Neural cell (in vitro differentiated cells): ENCODE results near the gene PCSK7. TPM values are rescaled to one million over a fixed set of nuclear protein-coding genes. Genes with fewer than 3 reads are reported as not detected.
A peak's percentile ranks its signal among the peaks of the same experiment; 100 is the strongest.

ENCODE experiments used
- H2AFZ ChIP-seq: fragments of 200-600, 300-800 bp; sonication (generic), shearing (Covaris generic); 2 replicates; pipeline ENCODE4 v1.6.0; 2014; ENCODE audit warnings: low read depth, mild to moderate bottlenecking, antibody characterized with exemption, low read length, moderate library complexity
- H3F3A ChIP-seq: fragments of 200-600 bp; shearing (Covaris generic); 2 replicates; pipeline ENCODE4 v1.6.1; 2016; ENCODE audit warnings: mild to moderate bottlenecking, moderate library complexity, mixed read lengths, antibody characterized with exemption, low read length; ENCODE audit not compliant: insufficient read depth, poor library complexity, severe bottlenecking
- H3K27ac ChIP-seq: fragments of 200-600, 300-800 bp; sonication (generic), shearing (Covaris generic); 2 replicates; pipeline ENCODE4 v1.5.1; 2014; ENCODE audit warnings: mild to moderate bottlenecking, low read length, moderate library complexity
- H3K27me3 ChIP-seq: fragments of 300-800, 200-600 bp; sonication (generic), shearing (Covaris generic); 2 replicates; pipeline ENCODE4 v1.6.0; 2014; ENCODE audit warnings: mild to moderate bottlenecking, low read depth, low read length, moderate library complexity; ENCODE audit not compliant: insufficient read depth
- H3K36me3 ChIP-seq: fragments of 300-800, 200-600 bp; sonication (generic), shearing (Covaris generic); 2 replicates; pipeline ENCODE4 v1.5.1; 2014; ENCODE audit warnings: mild to moderate bottlenecking, antibody characterized with exemption, low read length, moderate library complexity; ENCODE audit not compliant: insufficient read depth
- H3K4me2 ChIP-seq: fragments of 300-800, 200-600 bp; sonication (generic), shearing (Covaris generic); 2 replicates; pipeline ENCODE4 v1.6.0; 2014; ENCODE audit warnings: mild to moderate bottlenecking, low read length
- H3K4me3 ChIP-seq: fragments of 300-800, 200-600 bp; sonication (generic), shearing (Covaris generic); 2 replicates; pipeline ENCODE4 v1.5.1; 2014; ENCODE audit warnings: mild to moderate bottlenecking, low read length, moderate library complexity
- H3K79me2 ChIP-seq: fragments of 200-600 bp; shearing (Covaris generic); replicated peaks from 2 replicates; pipeline ENCODE4 v1.6.0; 2014; ENCODE audit warnings: mild to moderate bottlenecking, low read length, moderate library complexity; ENCODE audit not compliant: insufficient read depth
- H3K9ac ChIP-seq: fragments of 300-800, 200-600 bp; sonication (generic), shearing (Covaris generic); 2 replicates; pipeline ENCODE4 v1.6.1; 2016; ENCODE audit warnings: mild to moderate bottlenecking, low read length, mixed read lengths
- H3K9me2 ChIP-seq: fragments of 200-600 bp; shearing (Covaris generic); 2 replicates; pipeline ENCODE4 v1.6.1; 2016; ENCODE audit warnings: mild to moderate bottlenecking, low read length, mixed read lengths; ENCODE audit not compliant: insufficient read depth
- H3K9me3 ChIP-seq: fragments of 200-600, 300-800 bp; sonication (generic), shearing (Covaris generic); 2 replicates; pipeline ENCODE4 v1.6.1; 2016; ENCODE audit warnings: mild to moderate bottlenecking, mixed run types, low read length, moderate library complexity, mixed read lengths
- H4K20me1 ChIP-seq: fragments of 200-600 bp; shearing (Covaris generic); 2 replicates; pipeline ENCODE4 v1.6.1; 2016; ENCODE audit warnings: mild to moderate bottlenecking, mixed run types; ENCODE audit not compliant: insufficient read depth
- CTCF ChIP-seq: fragments of 450-650 bp; IDR thresholded peaks from 2 replicates; pipeline ENCODE4 v1.5.1; 2014; ENCODE audit warnings: antibody characterized with exemption, mild to moderate bottlenecking, moderate library complexity; ENCODE audit not compliant: poor library complexity, severe bottlenecking
- EP300 ChIP-seq: fragments of 450-650 bp; conservative IDR thresholded peaks from 2 replicates; pipeline ENCODE4 v1.6.1; 2014; ENCODE audit warnings: antibody characterized with exemption, mild to moderate bottlenecking, moderate library complexity; ENCODE audit not compliant: poor library complexity, severe bottlenecking
- EZH2 ChIP-seq: fragments of 200-600, 300-800 bp; shearing (Covaris generic), sonication (generic); IDR thresholded peaks from 2 replicates; pipeline ENCODE4 v1.6.1; 2014; ENCODE audit warnings: antibody characterized with exemption, low read length, borderline replicate concordance, mild to moderate bottlenecking; ENCODE audit not compliant: insufficient read depth, poor library complexity, severe bottlenecking
- MXI1 ChIP-seq: fragments of 450-650 bp; conservative IDR thresholded peaks from 2 replicates; pipeline ENCODE4 v1.6.1; 2014; ENCODE audit warnings: antibody characterized with exemption, mild to moderate bottlenecking; ENCODE audit not compliant: poor library complexity, severe bottlenecking
- POLR2AphosphoS5 ChIP-seq: IDR thresholded peaks from 2 replicates; pipeline ENCODE4 v1.6.1; 2012
- RAD21 ChIP-seq: fragments of 450-650 bp; conservative IDR thresholded peaks from 2 replicates; pipeline ENCODE4 v1.6.1; 2014; ENCODE audit warnings: antibody characterized with exemption, mild to moderate bottlenecking, moderate library complexity
- REST ChIP-seq: IDR thresholded peaks from 2 replicates; pipeline ENCODE4 v1.6.1; 2012; ENCODE audit warnings: borderline replicate concordance
- SMC3 ChIP-seq: fragments of 450-650 bp; conservative IDR thresholded peaks from 2 replicates; pipeline ENCODE4 v1.6.1; 2014; ENCODE audit warnings: antibody characterized with exemption, mild to moderate bottlenecking, moderate library complexity; ENCODE audit not compliant: poor library complexity
- TAF1 ChIP-seq: IDR thresholded peaks from 2 replicates; pipeline ENCODE4 v1.6.1; 2012; ENCODE audit warnings: low read depth
- polyA plus RNA-seq: library from polyadenylated mRNA; depleted of rRNA; stranded (reverse); fragments of >200 nt; gene quantifications from 2 replicates; pipeline ENCODE4 v1.2.3, GENCODE V29; 2014

PCSK7 gene
- polyA plus RNA-seq, 1 donor from 2014 or later, result 44.4 TPM

DNA sequence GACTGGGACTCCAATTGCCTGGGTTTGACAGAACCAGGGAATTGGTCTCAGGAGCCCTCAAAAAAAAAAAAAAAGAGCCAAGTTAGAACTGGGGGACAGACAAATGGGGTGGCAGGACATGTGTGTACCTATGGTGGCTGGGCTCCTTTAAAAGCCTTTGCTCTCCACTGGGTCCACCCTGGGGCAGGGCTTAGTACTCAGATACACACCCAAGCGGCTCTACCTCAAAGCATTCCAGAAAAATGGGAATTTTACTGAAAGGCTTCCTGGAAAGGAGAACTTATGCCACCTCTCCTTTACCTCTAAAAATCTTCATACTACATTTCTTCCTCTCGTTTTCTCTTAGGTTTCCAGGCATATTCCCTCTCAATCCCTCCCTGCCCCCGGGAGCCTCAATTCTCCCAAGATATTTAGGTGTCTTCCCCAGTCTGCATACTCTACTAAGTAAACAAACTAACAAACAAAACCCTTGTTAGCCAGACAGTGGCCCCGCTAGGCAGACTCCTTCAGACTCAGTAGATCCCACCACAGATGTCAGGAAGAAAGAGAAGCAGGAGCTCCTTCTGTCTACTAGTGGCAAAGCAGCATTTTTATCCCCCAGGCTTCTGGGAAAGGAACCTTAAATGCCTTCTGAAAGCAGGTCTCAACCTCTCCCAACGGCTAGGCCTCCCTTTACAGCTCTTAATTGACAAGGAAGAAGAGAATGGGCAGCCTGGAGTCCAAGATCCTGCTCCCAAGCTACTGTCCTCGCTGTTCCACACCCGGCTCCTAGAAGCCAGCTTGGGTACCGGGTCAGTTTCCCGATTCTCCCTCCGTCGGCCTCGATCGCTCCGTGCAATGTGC lies 653 bp downstream of the PCSK7 start:
- no peaks in the 10 kb centered on the region for H3K9me3 ChIP-seq
- TF ChIP-seq TAF1 (no peak), EZH2 (no peak), REST (no peak), POLR2AphosphoS5 (no peak), MXI1 (no peak), RAD21 (no peak), SMC3 (no peak), CTCF (no peak), EP300 (no peak)
- H3K27me3 ChIP-seq, result no peaks in the 10 kb centered on the region
- H3K79me2 ChIP-seq, result peaks cover 49% of the 10 kb centered on the region
- peak overlapping the region; percentile 95 for H3K4me3 ChIP-seq
- peak overlapping the region; percentile 99 for H3K27ac ChIP-seq
- H3K4me2 ChIP-seq, result peak overlapping the region; percentile 96
- H3K9me2 ChIP-seq, result no peaks in the 10 kb centered on the region
- peak overlapping the region; percentile 1 for H2AFZ ChIP-seq
- no peaks in the 10 kb centered on the region for H4K20me1 ChIP-seq
- no peaks in the 10 kb centered on the region for H3K36me3 ChIP-seq
- H3F3A ChIP-seq, result no peaks in the 10 kb centered on the region
- peak overlapping the region; percentile 99 for H3K9ac ChIP-seq

DNA sequence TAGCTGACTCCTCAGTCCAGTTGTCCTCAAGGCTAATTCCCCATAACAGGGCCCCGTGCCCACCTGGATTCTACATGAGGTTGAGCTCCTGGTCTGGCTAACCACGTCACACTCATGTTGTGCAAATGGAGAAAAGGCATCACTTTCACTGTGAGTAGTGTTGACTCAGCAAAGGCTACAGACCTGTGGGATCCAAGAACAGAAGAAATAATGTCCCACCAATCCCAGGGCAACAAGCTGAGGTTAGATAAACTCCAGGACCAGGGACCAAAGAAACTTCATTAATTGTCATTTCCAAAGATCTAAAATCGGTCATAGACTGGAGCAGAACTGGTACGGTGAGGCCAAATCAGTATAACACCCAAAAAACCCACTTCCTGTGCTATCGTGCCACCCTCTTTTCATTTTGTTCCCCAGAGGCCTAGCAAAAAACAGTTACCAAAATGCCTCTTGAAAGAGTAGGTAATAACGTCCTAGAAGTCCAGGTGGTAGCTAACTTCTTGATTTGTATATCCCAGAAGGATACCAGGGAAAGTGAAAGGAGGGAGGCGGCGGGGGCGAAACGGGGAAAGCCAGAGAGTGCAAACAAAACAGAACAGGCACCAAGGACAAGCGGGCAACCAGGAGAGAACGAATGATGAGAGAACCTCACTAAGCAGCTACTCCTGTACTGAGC lies 1.4 kb downstream of the PCSK7 start:
- no peaks in the 10 kb centered on the region for H3F3A ChIP-seq
- peak overlapping the region; percentile 96 for H3K4me2 ChIP-seq
- H3K9me3 ChIP-seq, result no peaks in the 10 kb centered on the region
- H3K36me3 ChIP-seq, result no peaks in the 10 kb centered on the region
- H3K79me2 ChIP-seq, result peaks cover 43% of the 10 kb centered on the region
- no peak overlapping the region for H2AFZ ChIP-seq
- H3K4me3 ChIP-seq, result peak overlapping the region; percentile 95
- H3K9me2 ChIP-seq, result no peaks in the 10 kb centered on the region
- TF ChIP-seq MXI1 (no peak), TAF1 (no peak), POLR2AphosphoS5 (no peak), RAD21 (no peak), REST (no peak), SMC3 (no peak), EZH2 (no peak), CTCF (no peak), EP300 (no peak)
- H3K27ac ChIP-seq, result no peak overlapping the region
- no peaks in the 10 kb centered on the region for H3K27me3 ChIP-seq
- H3K9ac ChIP-seq, result peak overlapping the region; percentile 99
- H4K20me1 ChIP-seq, result no peaks in the 10 kb centered on the region
